ENCODE measurements around the gene CAPZA2.
A peak's percentile ranks its signal among the peaks of the same experiment; 100 is the strongest.
"Not testable (repeated sequence)": the region's sequence is repeated elsewhere in the genome, so short reads cannot be mapped to it uniquely, and the experiment has no call there.

CAPZA2 gene

GRCh38 chr7:116955340-116955739 lies 93.0 kb downstream of the CAPZA2 start:
- TF ChIP-seq POLR2AphosphoS5 (IDR thresholded peaks at IDR 0.05; ENCODE audit: borderline replicate concordance, low read depth, low read length): no peak
- no peak for TF ChIP-seq EZH2 (IDR thresholded peaks at IDR 0.05)
- TF ChIP-seq FOXP2 (optimal IDR thresholded peaks at IDR 0.05; ENCODE audit: control extremely low read depth, extremely low read length, insufficient read depth): no peak
- no peak for DNase-seq (ENCODE audit: low read depth, low spot score)
- Histone ChIP-seq H3K4me3 (peak overlapping the region; percentile 98), H3K9me3 (ENCODE audit: low read depth, low read length) (no peaks in the 10 kb centered on the region), H3K27ac (peak overlapping the region; percentile 47; the same call in 1 of the 2 replicates), H3K9ac (ENCODE audit: insufficient read length) (peak overlapping the region; percentile 94), H3K36me3 (ENCODE audit: insufficient read depth, low read length) (peaks cover 2% of the 10 kb centered on the region; the same call in 1 of the 2 replicates)

DNA sequence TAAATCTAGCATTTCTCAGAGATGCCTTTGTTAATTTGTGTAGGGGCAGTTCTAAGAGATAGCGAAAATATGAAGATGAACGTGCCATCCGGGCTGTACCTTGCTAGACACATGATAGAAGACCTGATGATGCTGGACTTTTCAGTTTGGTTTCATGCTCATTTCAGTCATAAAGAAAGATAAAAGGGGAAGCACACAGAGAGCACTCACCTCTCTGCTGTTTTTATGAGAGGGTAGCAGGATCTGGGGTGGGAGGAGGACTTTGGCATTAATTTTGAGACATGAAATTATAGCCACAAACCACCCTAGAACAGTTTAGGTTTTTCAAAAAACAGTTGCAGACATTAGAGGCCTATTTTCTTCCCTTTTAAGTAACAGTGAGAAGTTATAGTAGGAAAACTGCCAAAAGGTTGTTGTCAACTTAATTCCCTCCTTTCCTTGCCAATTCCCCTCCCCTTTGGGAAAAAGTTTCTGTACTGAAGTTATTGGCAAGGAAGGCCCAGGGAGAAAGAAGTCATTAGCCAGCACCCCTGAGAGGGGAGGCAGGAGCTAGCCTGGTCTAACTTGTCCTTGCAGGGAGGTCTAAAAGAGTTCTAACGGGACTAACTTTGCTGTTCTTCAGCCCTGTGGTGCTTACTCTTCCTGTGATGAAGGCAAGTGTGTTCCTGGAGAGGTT lies 93.6 kb downstream of the CAPZA2 start:
- H3K4me3 ChIP-seq: peak overlapping the region; percentile 98
- peak overlapping the region; percentile 94 for H3K9ac ChIP-seq (ENCODE audit: insufficient read length)
- no peaks in the 10 kb centered on the region for H3K9me3 ChIP-seq (ENCODE audit: low read depth, low read length)
- no peak for TF ChIP-seq FOXP2 (optimal IDR thresholded peaks at IDR 0.05; ENCODE audit: control extremely low read depth, extremely low read length, insufficient read depth)
- peak overlapping the region; percentile 47; the same call in 1 of the 2 replicates for H3K27ac ChIP-seq
- peaks cover 6% of the 10 kb centered on the region; the same call in 1 of the 2 replicates for H3K36me3 ChIP-seq (ENCODE audit: insufficient read depth, low read length)
- no peak for DNase-seq (ENCODE audit: low read depth, low spot score)

DNA sequence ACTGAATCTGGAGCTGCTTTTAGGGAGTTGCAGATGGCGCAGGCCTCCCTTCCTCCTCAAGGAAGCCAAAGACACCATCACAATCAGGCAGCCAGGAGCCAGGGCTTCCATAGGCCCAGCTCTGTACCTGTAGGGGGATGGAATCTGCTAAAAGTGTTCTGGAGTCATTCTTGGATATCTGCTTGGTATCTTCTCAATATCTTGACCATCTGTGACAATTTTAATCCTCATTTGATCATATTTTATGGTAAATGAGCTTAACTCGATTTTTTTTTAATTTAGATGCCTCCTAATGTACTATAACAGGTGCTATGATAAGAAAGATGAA lies 94.1 kb downstream of the CAPZA2 start:
- Histone ChIP-seq H3K9me3 (ENCODE audit: low read depth, low read length) (no peaks in the 10 kb centered on the region), H3K4me3 (no peak overlapping the region), H3K27ac (peak overlapping the region; percentile 47; the same call in 1 of the 2 replicates), H3K9ac (ENCODE audit: insufficient read length) (no peak overlapping the region), H3K36me3 (ENCODE audit: insufficient read depth, low read length) (peaks cover 6% of the 10 kb centered on the region; the same call in 1 of the 2 replicates)
- no peak for DNase-seq (ENCODE audit: low read depth, low spot score)
- TF ChIP-seq FOXP2 (optimal IDR thresholded peaks at IDR 0.05; ENCODE audit: control extremely low read depth, extremely low read length, insufficient read depth): no peak
- no peak for TF ChIP-seq EZH2 (IDR thresholded peaks at IDR 0.05)
- no peak for TF ChIP-seq POLR2AphosphoS5 (IDR thresholded peaks at IDR 0.05; ENCODE audit: borderline replicate concordance, low read depth, low read length)

- Histone ChIP-seq H3K27ac (no peak overlapping the region), H3K9ac (ENCODE audit: insufficient read length) (no peak overlapping the region), H3K36me3 (ENCODE audit: insufficient read depth, low read length) (peaks cover 6% of the 10 kb centered on the region; the same call in 1 of the 2 replicates), H3K4me3 (no peak overlapping the region), H3K9me3 (ENCODE audit: low read depth, low read length) (no peaks in the 10 kb centered on the region)
- DNase-seq (ENCODE audit: low read depth, low spot score): no peak
- TF ChIP-seq EZH2 (IDR thresholded peaks at IDR 0.05): no peak
- no peak for TF ChIP-seq POLR2AphosphoS5 (IDR thresholded peaks at IDR 0.05; ENCODE audit: borderline replicate concordance, low read depth, low read length)
- no peak for TF ChIP-seq FOXP2 (optimal IDR thresholded peaks at IDR 0.05; ENCODE audit: control extremely low read depth, extremely low read length, insufficient read depth)
These were observed 95.5 kb downstream of the CAPZA2 start for GRCh38 chr7:116957874-116958273.

GRCh38 chr7:116961966-116962673 lies 99.7 kb downstream of the CAPZA2 start:
- H3K36me3 ChIP-seq (ENCODE audit: insufficient read depth, low read length); DNase-seq (ENCODE audit: low read depth, low spot score); H3K27ac ChIP-seq; H3K4me3 ChIP-seq; H3K9ac ChIP-seq (ENCODE audit: insufficient read length); H3K9me3 ChIP-seq (ENCODE audit: low read depth, low read length): not testable (repeated sequence)

- TF ChIP-seq FOXP2 (optimal IDR thresholded peaks at IDR 0.05; ENCODE audit: control extremely low read depth, extremely low read length, insufficient read depth) (no peak), EZH2 (IDR thresholded peaks at IDR 0.05) (no peak), POLR2AphosphoS5 (IDR thresholded peaks at IDR 0.05; ENCODE audit: borderline replicate concordance, low read depth, low read length) (no peak)
- Histone ChIP-seq H3K4me3 (no peak overlapping the region), H3K36me3 (ENCODE audit: insufficient read depth, low read length) (peaks cover 6% of the 10 kb centered on the region; the same call in 1 of the 2 replicates), H3K9ac (ENCODE audit: insufficient read length) (no peak overlapping the region), H3K9me3 (ENCODE audit: low read depth, low read length) (no peaks in the 10 kb centered on the region), H3K27ac (no peak overlapping the region)
- no peak for DNase-seq (ENCODE audit: low read depth, low spot score)
These were observed 100.8 kb downstream of the CAPZA2 start for GRCh38 chr7:116963234-116963633.

- Histone ChIP-seq H3K9me3 (ENCODE audit: low read depth, low read length) (no peaks in the 10 kb centered on the region), H3K4me3 (no peak overlapping the region), H3K27ac (0 out of 2 replicates have a peak overlapping the region, but pooled peaks have one; percentile 49), H3K36me3 (ENCODE audit: insufficient read depth, low read length) (no peaks in the 10 kb centered on the region), H3K9ac (ENCODE audit: insufficient read length) (no peak overlapping the region)
- TF ChIP-seq EZH2 (IDR thresholded peaks at IDR 0.05) (no peak), FOXP2 (optimal IDR thresholded peaks at IDR 0.05; ENCODE audit: control extremely low read depth, extremely low read length, insufficient read depth) (no peak), POLR2AphosphoS5 (IDR thresholded peaks at IDR 0.05; ENCODE audit: borderline replicate concordance, low read depth, low read length) (no peak)
- no peak for DNase-seq (ENCODE audit: low read depth, low spot score)
These were observed 104.2 kb downstream of the CAPZA2 start for GRCh38 chr7:116966601-116967000.

- H3K4me3 ChIP-seq: no peak overlapping the region
- H3K36me3 ChIP-seq (ENCODE audit: insufficient read depth, low read length): no peaks in the 10 kb centered on the region
- TF ChIP-seq EZH2 (IDR thresholded peaks at IDR 0.05) (no peak), POLR2AphosphoS5 (IDR thresholded peaks at IDR 0.05; ENCODE audit: borderline replicate concordance, low read depth, low read length) (no peak), FOXP2 (optimal IDR thresholded peaks at IDR 0.05; ENCODE audit: control extremely low read depth, extremely low read length, insufficient read depth) (no peak)
- no peak for DNase-seq (ENCODE audit: low read depth, low spot score)
- H3K9me3 ChIP-seq (ENCODE audit: low read depth, low read length): no peaks in the 10 kb centered on the region
- H3K27ac ChIP-seq: no peak overlapping the region
- no peak overlapping the region for H3K9ac ChIP-seq (ENCODE audit: insufficient read length)
These were observed 105.0 kb downstream of the CAPZA2 start for GRCh38 chr7:116967254-116967922.
